Thoracic aorta (tissue), 2 donors: ENCODE results near the gene RBM28. TPM values are rescaled to one million over a fixed set of nuclear protein-coding genes. Genes with fewer than 3 reads are reported as not detected.
A peak's percentile ranks its signal among the peaks of the same experiment; 100 is the strongest.

Source experiments
- ATAC-seq: fragments of 150-250 bp; one replicate; pipeline ENCODE4 v1.8.0; 2017; ENCODE audit warnings: low read depth; ENCODE audit not compliant: insufficient number of reproducible peaks, low FRiP score
- DNase-seq: peaks from one replicate; pipeline ENCODE4 v3.0.0-alpha.2; 2020; ENCODE audit warnings: low spot score
- H3K27ac ChIP-seq, 2 donors: fragments of 200-600 bp; sonication (generic); 1 replicate in 1 of 2; 2 replicates in 1 of 2; pipeline ENCODE4 v1.5.1; 2016; ENCODE audit warnings: mild to moderate bottlenecking in 2 of 2, moderate library complexity in 2 of 2
- H3K27me3 ChIP-seq: fragments of 200-600 bp; sonication (generic); replicated peaks from 2 replicates; pipeline ENCODE4 v1.6.0; 2016; ENCODE audit warnings: mild to moderate bottlenecking; ENCODE audit not compliant: insufficient read depth
- H3K36me3 ChIP-seq: fragments of 200-600 bp; sonication (generic); one replicate; pipeline ENCODE4 v1.5.1; 2016
- H3K4me1 ChIP-seq, 2 donors: fragments of 200-600 bp; sonication (generic); 1 replicate in 1 of 2; 2 replicates in 1 of 2; pipeline versions ENCODE4 v1.5.1 to v1.6.0; 2016; ENCODE audit warnings: low read depth in 2 of 2, mild to moderate bottlenecking in 1 of 2; ENCODE audit not compliant: control insufficient read depth in 1 of 2
- H3K4me3 ChIP-seq: fragments of 200-600 bp; sonication (generic); 2 replicates; pipeline ENCODE4 v1.5.1; 2016; ENCODE audit warnings: mild to moderate bottlenecking
- H3K9me3 ChIP-seq: fragments of 200-600 bp; sonication (generic); 2 replicates; pipeline ENCODE4 v1.5.1; 2016
- CTCF ChIP-seq: fragments of 200-600 bp; sonication (generic); IDR thresholded peaks from one replicate; pipeline ENCODE4 v1.5.1; 2019; ENCODE audit warnings: antibody characterized with exemption
- total RNA-seq, 2 donors: library from RNA; depleted of rRNA; stranded (reverse); fragments of >200 nt; gene quantifications; one replicate each; pipeline versions ENCODE4 v1.1.0 to v1.2.3, GENCODE V29; 2016

RBM28 gene
- total RNA-seq, 2 donors from 2014 or later: 20.6 to 49.2 TPM

- no peak for ATAC-seq
- Histone ChIP-seq H3K27me3 (no peaks in the 10 kb centered on the region), H3K4me3 (peak overlapping the region; percentile 44), H3K4me1 (peaks cover 0 to 23% of the 10 kb centered on the region in 2 donors), H3K36me3 (no peaks in the 10 kb centered on the region), H3K9me3 (no peaks in the 10 kb centered on the region), H3K27ac (no peak overlapping the region)
- no peak for DNase-seq
- no peak for TF ChIP-seq CTCF
These were observed 71.7 kb downstream of the RBM28 start for GRCh38 chr7:128271942-128272481.

DNA sequence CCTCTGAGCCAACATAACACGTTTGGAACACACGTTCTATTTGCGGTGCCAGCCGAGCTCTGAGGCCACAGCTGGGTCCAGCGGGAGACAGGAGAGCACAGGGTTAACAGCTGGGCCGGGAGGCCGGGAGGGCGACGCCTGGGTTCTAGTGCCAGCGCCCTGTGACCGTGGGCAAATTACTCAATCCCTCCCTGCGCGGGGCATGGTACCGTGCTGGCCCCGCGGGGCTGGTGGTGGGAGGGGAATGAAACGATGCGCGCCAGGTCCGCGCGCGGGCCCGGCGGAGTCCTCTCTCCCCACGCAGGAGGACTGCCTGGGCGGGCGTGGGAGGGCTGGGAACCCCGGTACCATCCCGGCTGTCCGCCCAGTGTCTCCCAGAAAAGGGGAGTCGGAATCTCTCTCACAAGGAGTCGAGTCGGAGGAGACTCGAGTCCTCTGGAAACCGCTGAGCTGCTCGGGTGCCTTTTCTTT lies 72.2 kb downstream of the RBM28 start:
- H3K27me3 ChIP-seq: no peaks in the 10 kb centered on the region
- DNase-seq: no peak
- no peaks in the 10 kb centered on the region for H3K9me3 ChIP-seq
- TF ChIP-seq CTCF: no peak
- peaks cover 0 to 28% of the 10 kb centered on the region in 2 donors for H3K4me1 ChIP-seq
- H3K27ac ChIP-seq: no peak overlapping the region
- no peak for ATAC-seq
- H3K4me3 ChIP-seq: peak overlapping the region; percentile 44
- H3K36me3 ChIP-seq: no peaks in the 10 kb centered on the region

DNA sequence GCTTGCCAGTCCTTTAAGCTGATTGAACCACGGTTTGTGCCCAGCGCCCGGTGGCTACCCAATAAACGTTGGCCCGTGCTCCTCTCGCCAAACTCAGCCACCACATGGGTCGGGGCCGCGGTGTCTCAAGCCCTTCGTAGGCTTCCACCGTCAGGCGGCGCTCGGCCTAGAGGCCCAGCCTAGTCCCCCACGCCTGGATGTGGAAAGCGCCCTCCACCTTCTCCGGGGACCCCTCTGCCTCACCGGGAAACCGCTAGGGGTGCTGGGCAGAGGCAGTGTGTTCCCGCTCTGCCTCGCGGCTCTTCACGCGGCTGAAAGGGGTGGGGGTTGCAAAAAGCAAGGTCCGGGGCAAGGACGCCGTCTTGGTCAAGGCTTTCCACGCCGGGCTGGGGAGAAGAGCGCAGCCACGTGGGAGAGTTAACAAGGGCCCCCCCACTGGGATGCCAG lies 72.9 kb downstream of the RBM28 start:
- no peak for TF ChIP-seq CTCF
- H3K9me3 ChIP-seq: no peaks in the 10 kb centered on the region
- ATAC-seq: no peak
- H3K4me1 ChIP-seq: peaks cover 0 to 29% of the 10 kb centered on the region in 2 donors
- peak overlapping the region; percentile 44 for H3K4me3 ChIP-seq
- no peaks in the 10 kb centered on the region for H3K27me3 ChIP-seq
- no peak overlapping the region for H3K27ac ChIP-seq
- no peak for DNase-seq
- no peaks in the 10 kb centered on the region for H3K36me3 ChIP-seq

GRCh38 chr7:128268233-128268632 lies 75.5 kb downstream of the RBM28 start:
- Histone ChIP-seq H3K27ac (no peak overlapping the region), H3K4me1 (peaks cover 0 to 29% of the 10 kb centered on the region in 2 donors), H3K27me3 (no peaks in the 10 kb centered on the region), H3K9me3 (no peaks in the 10 kb centered on the region), H3K4me3 (no peak overlapping the region), H3K36me3 (no peaks in the 10 kb centered on the region)
- no peak for TF ChIP-seq CTCF
- no peak for ATAC-seq
- DNase-seq: no peak

DNA sequence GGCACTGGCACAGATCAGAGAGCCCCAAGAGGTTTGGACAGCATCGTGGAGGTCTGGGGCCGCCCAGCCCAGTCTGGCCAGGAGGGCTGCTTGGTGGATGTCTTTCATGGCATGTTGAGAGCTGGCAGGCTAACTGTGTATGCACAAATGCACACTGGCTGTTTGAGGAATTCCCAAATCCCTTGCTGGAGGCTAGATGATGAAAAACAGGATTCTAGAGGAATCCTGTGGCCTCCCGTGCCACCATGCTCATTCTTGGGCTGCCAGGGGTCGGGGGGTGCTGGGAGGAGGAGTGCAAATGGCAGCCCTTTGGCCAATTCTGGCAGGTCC lies 76.1 kb downstream of the RBM28 start:
- DNase-seq (no peak), ATAC-seq (no peak)
- H3K27ac ChIP-seq: no peak overlapping the region
- no peaks in the 10 kb centered on the region for H3K9me3 ChIP-seq
- no peak for TF ChIP-seq CTCF
- H3K27me3 ChIP-seq: no peaks in the 10 kb centered on the region
- H3K36me3 ChIP-seq: no peaks in the 10 kb centered on the region
- peak overlapping the region; percentile 55 for H3K4me3 ChIP-seq
- peaks cover 0 to 29% of the 10 kb centered on the region in 2 donors for H3K4me1 ChIP-seq
